Ishikawa (cell line): ENCODE results near the gene FUT3.

Source experiments
- CEBPB ChIP-seq: IDR thresholded peaks from 2 replicates; pipeline ENCODE4 v1.6.1; 2012
- EP300 ChIP-seq: IDR thresholded peaks from 2 replicates; pipeline ENCODE4 v1.6.1; 2012; ENCODE audit warnings: borderline replicate concordance
- FOXM1 ChIP-seq: IDR thresholded peaks from 2 replicates; pipeline ENCODE4 v1.6.1; 2012; ENCODE audit warnings: low read depth, borderline replicate concordance
- REST ChIP-seq: IDR thresholded peaks from 2 replicates; pipeline ENCODE4 v1.6.1; 2012; ENCODE audit warnings: low read depth, mild to moderate bottlenecking
- TAF1 ChIP-seq: IDR thresholded peaks from 2 replicates; pipeline ENCODE4 v1.6.1; 2012; ENCODE audit warnings: low read depth, mild to moderate bottlenecking

- TF ChIP-seq CEBPB (no peak), EP300 (no peak), TAF1 (no peak), REST (no peak), FOXM1 (no peak)
These were observed 53.0 kb downstream of the FUT3 start for GRCh38 chr19:5798244-5798643.
